GM19099 (cell line): ENCODE data around the gene DNHD1.

ENCODE experiments used
- POLR2A ChIP-seq: IDR thresholded peaks from 3 replicates; pipeline ENCODE4 v1.6.1; 2011; ENCODE audit warnings: low read depth; ENCODE audit not compliant: insufficient read length; ENCODE audit errors: extremely low read depth

Gene DNHD1

GRCh38 chr11:6557761-6558674 is 60.9 kb downstream of the DNHD1 start:
- no peak for TF ChIP-seq POLR2A

- TF ChIP-seq POLR2A = no peak
Measured at GRCh38 chr11:6559369-6559768, 62.3 kb downstream of the DNHD1 start.

GRCh38 chr11:6561288-6561687 is 64.2 kb downstream of the DNHD1 start:
- no peak for TF ChIP-seq POLR2A

GRCh38 chr11:6563121-6563619 is 66.1 kb downstream of the DNHD1 start:
- no peak for TF ChIP-seq POLR2A

- no peak for TF ChIP-seq POLR2A
Measured at GRCh38 chr11:6563667-6564066, 66.6 kb downstream of the DNHD1 start.

- TF ChIP-seq POLR2A = no peak
Measured at GRCh38 chr11:6565325-6565724, 68.2 kb downstream of the DNHD1 start.

- TF ChIP-seq POLR2A = no peak
Measured at GRCh38 chr11:6565988-6566703, 69.1 kb downstream of the DNHD1 start.

GRCh38 chr11:6566704-6567370 is 69.8 kb downstream of the DNHD1 start:
- no peak for TF ChIP-seq POLR2A

GRCh38 chr11:6567371-6567745 is 70.3 kb downstream of the DNHD1 start:
- TF ChIP-seq POLR2A = no peak

- TF ChIP-seq POLR2A = no peak
Measured at GRCh38 chr11:6568191-6568918, 71.3 kb downstream of the DNHD1 start.

GRCh38 chr11:6569706-6570105 is 72.6 kb downstream of the DNHD1 start:
- TF ChIP-seq POLR2A = no peak

- TF ChIP-seq POLR2A = no peak
Measured at GRCh38 chr11:6570691-6571427, 73.8 kb downstream of the DNHD1 start.

- TF ChIP-seq POLR2A = no peak
Measured at GRCh38 chr11:6571434-6572008, 74.4 kb downstream of the DNHD1 start.

GRCh38 chr11:6572215-6572614 is 75.1 kb downstream of the DNHD1 start:
- no peak for TF ChIP-seq POLR2A
